GM21786 (cell line): ENCODE data around the gene RCBTB1.

Experiments
- ATAC-seq: cut with Tn5 transposase; IDR thresholded peaks from one replicate; pipeline ENCODE4 v1.9.1; 2021; ENCODE audit not compliant: unreplicated experiment

The RCBTB1 gene

DNA sequence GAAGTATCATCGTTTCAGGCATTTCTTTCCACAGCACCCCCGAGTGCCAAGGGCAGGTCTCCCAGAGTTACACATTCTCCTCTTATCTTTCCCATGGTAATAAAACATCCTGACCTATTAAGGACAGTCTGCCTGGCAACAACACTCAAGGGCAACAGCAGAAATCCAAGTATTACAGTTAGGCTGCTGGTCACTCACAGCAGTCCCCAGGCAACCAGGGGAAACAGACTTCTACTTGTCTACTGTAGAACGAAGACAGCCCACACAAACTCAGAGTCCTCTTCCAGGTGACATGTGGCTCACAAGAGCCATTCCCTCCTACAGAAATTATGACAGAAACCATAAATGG lies 24.3 kb downstream of the RCBTB1 start:
- no peak for ATAC-seq

DNA sequence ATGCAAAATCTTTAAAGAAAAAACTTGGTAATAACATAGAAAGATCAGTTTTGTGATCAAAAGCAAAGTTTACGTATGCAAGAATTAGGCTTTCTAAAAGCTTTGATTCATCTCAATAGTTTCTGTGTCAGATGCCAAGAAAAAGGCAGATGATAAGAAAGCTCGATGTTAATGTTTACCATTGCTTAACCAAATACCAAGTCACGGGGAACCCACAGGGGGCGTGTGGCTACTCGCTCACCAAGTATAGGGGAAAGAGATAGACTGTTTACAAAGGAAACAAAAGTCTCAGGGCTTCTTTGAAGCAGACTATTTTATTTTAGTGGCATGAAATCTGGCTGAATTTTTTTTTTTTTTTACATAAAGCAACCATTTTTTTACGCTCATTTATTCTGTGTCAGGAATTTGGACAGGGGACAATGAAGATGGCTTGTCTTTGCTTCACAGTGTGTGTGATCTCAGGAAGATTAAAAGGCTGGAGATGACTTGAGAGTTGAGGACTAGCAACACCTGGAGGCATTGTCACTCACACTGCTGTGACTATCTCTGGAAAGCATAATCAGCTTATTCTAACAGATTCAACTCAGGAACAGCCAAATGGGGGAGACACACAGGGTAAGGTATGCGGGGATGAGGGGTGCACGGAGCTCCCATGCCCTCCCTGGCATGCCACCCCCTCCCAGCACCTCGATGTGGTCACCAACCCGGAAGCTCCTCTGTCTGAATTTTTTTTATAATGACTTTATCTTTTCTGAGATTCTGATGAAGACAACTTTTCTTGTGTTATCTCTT lies 24.9 kb downstream of the RCBTB1 start:
- no peak for ATAC-seq

- no peak for ATAC-seq
These were observed 26.4 kb downstream of the RCBTB1 start for GRCh38 chr13:49559006-49559405.

- no peak for ATAC-seq
These were observed 31.0 kb downstream of the RCBTB1 start for GRCh38 chr13:49554387-49554786.

DNA sequence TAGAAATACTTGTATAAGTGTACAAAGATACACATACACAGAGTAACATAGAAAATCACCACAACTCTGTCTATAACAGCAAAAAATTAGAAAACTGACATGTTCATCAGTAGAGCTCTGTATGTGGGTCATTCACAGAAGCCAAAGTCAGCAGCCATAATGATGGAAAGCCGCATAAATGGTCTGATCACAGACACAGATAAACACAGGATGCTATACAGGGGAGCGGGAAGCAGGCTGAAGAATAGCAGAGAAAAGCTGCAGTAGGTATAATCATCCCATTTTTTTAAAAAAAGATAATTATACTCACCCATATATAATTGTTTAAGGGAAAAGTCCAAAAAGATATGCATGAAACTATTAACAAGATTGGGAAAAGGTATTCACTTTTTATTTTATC lies 31.5 kb downstream of the RCBTB1 start:
- no peak for ATAC-seq

DNA sequence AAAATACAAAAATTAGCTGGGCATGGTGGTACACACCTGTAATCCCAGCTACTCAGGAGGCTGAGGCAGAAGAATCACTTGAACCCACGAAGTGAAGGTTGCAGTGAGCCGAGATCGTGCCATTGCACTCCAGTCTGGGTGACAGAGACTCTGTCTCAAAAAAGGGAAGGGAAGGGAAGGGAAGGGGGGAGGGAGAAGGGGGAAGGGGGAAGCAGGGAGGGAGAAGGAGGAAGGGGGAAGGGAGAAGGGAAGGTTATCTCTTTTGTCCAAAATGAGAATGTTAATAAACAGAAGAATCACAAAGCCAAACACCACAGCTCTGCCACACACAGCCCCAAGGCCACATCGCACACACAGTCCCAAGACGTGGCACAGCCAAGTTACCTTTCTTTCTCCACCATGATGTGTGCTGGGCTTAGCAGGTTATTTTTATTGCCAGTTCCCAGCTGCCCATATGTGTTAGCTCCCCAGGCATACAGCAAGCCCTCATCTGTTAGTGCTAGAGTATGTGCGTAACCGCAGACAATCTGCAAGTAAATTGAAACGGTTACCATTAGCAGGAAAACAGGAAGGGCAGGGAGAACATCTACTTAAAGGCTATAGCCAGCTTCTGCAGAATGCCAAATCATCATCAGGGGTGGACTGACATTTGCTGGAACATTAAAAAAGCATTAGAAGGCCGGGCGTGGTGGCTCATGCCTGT lies 34.3 kb downstream of the RCBTB1 start:
- ATAC-seq = no peak

GRCh38 chr13:49549289-49549688 lies 36.1 kb downstream of the RCBTB1 start:
- no peak for ATAC-seq

DNA sequence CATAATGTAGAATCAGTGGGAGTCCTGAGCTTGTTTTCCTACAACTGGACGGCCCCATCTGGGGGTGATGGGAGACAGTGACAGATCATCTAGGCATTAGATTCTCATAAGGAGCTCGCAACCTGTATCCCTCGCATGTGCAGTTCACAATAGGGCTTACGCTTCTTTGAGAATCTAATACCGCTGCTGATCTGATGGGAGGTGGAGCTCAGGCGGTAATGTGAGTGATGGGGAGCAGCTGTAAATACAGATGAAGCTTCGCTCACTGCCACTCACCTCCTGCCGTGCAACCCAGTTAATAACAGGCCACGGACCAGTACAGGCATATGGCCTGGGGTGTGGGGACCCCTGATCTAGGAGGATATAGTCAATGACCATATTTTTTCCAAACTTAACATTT lies 38.8 kb downstream of the RCBTB1 start:
- ATAC-seq = no peak

GRCh38 chr13:49545661-49546060 lies 39.7 kb downstream of the RCBTB1 start:
- ATAC-seq = no peak

DNA sequence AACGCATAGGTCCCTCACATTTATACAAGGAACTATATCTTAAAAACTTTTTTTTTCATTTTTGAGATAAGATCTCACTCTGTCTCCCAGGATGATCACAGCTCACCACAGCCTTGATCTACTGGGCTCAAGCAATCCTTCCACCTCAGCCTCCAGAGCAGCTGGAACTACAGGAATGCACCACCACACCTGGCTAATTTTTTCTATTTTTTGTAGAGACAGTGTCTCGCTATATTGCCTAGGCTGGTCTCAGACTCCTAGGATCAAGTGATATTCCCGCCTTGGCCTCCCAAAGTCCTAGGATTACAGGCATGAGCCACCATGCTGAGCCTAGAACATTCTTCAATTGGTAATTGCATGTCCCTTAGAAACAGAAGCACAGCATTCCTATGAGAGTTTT lies 41.7 kb downstream of the RCBTB1 start:
- no peak for ATAC-seq

- ATAC-seq = peak; percentile 64
These were observed 44.8 kb downstream of the RCBTB1 start for GRCh38 chr13:49540552-49540951.

- ATAC-seq = no peak
These were observed 45.6 kb downstream of the RCBTB1 start for GRCh38 chr13:49539746-49540145.

- no peak for ATAC-seq
These were observed 46.0 kb downstream of the RCBTB1 start for GRCh38 chr13:49539313-49539712.

GRCh38 chr13:49538404-49538803 lies 47.0 kb downstream of the RCBTB1 start:
- ATAC-seq = no peak

GRCh38 chr13:49536144-49536873 lies 49.0 kb downstream of the RCBTB1 start:
- no peak for ATAC-seq

DNA sequence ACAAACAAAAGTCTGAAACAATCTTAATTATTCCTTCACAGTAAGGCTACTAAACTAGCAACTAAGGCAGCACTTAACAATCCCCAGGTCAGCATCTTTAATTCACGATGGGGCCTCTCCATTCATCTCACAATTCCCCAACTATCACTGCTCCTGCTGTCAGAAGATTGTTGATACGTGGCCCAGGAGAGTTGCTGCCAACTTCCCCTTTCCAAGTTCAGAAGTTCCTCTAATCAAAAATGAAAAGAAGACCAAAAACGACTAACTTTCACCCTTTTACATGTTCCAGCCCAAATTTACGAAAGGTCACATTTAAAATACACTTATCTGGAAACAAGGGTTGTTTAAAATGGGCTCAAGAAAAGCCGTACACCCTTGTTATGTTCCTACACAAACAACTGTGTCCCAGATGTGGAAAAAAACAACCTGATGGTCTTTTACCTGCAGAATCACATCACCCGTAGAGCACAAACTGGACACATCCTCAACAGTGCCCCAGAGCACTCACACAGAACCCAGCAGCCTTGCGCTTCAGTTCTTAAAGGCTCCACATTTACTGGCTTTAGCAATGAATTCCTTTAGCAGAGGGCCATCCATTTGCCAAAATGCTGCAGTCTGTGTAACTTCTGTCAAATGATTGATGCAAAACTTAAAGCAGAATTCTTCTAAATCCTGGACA lies 51.6 kb downstream of the RCBTB1 start:
- ATAC-seq = no peak

- no peak for ATAC-seq
These were observed 52.3 kb downstream of the RCBTB1 start for GRCh38 chr13:49533011-49533410.

DNA sequence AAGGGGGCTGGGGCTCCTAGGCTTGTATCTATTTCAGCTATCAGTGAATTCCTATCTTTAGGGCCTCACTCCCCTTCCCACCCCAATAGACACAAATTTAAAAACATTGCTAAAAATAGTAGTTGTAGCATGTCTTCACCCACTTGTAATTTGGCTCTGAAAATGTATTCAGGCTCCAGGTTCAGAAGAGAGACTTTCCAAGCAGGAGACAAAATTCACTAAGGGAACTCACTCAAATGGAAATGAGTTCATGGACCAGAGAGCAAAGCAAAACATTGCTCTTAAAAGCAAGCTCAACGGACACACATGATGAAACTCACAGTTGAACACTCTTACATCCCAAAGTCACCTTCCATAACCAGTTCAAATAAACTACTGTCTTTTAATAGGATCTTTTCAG lies 52.8 kb downstream of the RCBTB1 start:
- ATAC-seq = no peak

DNA sequence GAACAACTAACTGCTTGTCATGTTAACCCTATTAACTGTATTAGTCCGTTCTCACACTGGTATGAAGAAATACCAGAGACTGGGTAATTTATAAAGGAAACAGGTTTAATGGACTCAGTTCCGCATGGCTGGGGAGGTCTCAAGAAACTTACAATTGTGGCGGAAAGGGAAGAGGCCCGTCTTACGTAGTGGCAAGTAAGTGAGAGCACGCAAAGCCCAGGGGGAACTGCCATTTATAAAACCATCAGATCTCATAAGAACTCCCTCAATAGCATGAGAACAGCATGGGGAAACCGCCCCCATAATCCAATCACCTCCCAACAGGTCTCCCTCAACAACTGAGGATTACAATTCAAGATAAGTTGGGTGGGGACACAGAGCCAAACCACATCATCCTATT lies 54.9 kb downstream of the RCBTB1 start:
- peak; percentile 70 for ATAC-seq

DNA sequence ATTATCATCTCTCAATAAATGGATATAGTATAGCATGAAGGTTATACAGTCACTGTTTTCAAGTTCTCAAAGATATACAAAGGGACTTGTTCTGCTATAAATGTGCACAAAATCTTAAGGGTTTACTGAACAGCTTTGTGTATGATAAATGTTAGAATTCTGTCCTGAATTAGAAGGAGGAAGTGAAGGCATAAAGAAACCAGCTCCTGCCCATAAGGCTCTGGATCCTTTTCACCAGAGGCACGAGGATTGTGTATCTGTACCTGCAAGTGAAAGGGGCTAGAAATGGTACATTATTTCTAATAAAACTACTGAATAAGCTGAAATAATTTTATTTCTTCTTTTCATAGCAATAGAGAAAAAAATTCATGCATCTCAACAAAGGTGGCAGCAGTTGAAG lies 57.2 kb downstream of the RCBTB1 start:
- ATAC-seq = no peak

- ATAC-seq = no peak
These were observed 58.2 kb downstream of the RCBTB1 start for GRCh38 chr13:49527123-49527522.
